Stimulated activated CD4-positive, alpha-beta T cell treated with anti-CD3 and anti-CD28 coated beads, TNF-alpha, amount 100 ng/mL, for 1 hour (primary cell): ENCODE results near the gene UBE2J1.
A peak's percentile ranks its signal among the peaks of the same experiment; 100 is the strongest.
"Not testable (repeated sequence)": the region's sequence is repeated elsewhere in the genome, so short reads cannot be mapped to it uniquely, and the experiment has no call there.

Experiments used
- DNase-seq, 3 donors: peaks; one replicate each; pipeline ENCODE4 v3.0.0-alpha.2; 2020; ENCODE audit warnings: low read depth in 3 of 3, low spot score in 1 of 3

The UBE2J1 gene

DNA sequence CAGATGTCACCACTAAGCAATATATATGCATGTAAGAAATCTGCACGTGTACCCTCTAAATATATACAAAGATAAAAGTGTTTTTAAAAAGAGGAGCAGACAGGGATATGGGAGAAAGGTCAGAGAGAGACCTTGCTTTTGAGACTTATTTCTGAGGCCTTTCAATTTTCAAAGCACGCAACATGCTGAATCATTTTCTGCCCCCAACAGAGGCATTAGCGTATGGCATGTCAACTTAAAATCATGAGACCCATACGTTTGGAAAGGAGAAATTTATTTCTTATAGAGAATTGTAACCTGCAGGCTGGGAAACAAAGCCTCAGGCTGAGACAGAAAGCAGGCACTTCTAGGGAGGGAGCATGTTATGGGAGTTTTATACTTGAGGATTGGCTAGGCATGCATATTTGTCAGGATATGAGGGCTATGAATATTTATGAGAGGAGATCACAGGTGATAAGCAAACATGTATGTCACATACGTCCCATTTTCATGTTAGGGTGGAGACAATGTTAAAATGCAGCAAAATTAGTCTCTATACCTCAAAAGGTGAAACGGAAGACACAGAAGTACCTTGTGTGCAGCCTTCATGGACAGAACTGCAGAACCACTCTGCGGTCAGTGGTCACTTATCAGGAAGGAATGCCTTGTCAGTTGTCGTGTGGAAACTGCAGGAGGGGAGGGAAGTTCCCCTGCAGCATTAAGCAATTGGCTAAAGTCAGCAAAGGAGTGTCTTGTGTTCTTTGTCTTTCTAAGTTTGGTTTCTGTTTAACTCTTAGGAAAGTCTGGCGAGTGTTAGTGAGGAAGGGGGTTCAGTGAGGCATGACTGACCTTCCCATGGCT is 31.2 kb downstream of the UBE2J1 start:
- no peak for DNase-seq

GRCh38 chr6:89320012-89320559 is 32.4 kb downstream of the UBE2J1 start:
- no peak for DNase-seq

DNA sequence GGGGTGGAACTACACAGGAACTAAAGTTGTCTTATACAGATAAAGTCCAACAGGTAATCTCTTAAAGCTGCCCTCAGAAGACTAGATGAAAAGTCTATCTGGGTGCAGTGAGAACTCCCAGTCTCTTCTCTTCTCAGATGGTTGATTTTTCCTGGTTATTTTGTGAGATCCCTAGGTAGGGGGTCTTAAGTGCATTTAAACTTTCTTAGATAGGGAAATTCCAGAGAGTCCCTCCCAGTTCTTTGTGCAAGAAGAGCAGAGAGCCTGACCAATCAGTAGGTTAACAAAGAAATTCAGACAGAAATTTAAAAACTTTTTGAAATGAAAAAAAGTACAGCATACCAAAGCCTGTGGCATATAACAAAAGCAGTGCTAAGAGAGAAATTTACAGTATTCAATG is 35.5 kb downstream of the UBE2J1 start:
- DNase-seq, result no peak

DNA sequence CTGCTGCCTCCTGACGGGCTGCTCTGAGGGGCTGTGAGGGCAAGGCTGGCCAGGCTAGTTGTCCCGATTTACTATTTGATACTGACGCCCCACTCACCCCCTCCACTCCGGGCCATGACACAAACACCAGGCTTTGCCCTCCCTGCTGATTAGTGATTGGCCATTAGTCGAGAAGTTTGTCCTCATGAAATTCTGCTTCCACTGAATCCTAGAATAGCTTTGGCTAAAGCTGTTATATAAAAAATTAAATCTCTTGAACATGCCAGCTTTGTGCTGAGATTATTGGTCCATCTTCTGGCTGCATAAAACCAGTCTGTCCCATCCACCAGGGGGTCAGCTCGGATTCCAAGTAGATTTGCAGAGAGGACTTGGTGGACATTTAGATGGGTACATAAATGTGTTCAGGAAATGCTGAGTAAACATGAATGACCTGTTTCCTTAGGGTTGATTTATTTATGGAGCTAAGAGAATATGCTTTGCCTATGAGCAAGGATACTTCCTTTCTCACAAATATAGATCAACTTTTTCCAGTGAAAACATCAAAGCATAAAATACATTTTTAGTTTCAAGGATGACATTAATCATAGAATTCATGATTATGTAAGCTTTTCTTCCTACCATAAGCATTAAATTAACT is 37.2 kb downstream of the UBE2J1 start, which contains the start of gene GABRR2:
Gene GABRR2 (minus strand): TSS at position 51 of the 637 bp plus-strand sequence. CDS start 134 bp downstream, outside the sequence.
- DNase-seq, result no peak

GRCh38 chr6:89314692-89315091 is 37.8 kb downstream of the UBE2J1 start:
- DNase-seq, result no peak

GRCh38 chr6:89313006-89313405 is 39.5 kb downstream of the UBE2J1 start:
- no peak for DNase-seq

DNA sequence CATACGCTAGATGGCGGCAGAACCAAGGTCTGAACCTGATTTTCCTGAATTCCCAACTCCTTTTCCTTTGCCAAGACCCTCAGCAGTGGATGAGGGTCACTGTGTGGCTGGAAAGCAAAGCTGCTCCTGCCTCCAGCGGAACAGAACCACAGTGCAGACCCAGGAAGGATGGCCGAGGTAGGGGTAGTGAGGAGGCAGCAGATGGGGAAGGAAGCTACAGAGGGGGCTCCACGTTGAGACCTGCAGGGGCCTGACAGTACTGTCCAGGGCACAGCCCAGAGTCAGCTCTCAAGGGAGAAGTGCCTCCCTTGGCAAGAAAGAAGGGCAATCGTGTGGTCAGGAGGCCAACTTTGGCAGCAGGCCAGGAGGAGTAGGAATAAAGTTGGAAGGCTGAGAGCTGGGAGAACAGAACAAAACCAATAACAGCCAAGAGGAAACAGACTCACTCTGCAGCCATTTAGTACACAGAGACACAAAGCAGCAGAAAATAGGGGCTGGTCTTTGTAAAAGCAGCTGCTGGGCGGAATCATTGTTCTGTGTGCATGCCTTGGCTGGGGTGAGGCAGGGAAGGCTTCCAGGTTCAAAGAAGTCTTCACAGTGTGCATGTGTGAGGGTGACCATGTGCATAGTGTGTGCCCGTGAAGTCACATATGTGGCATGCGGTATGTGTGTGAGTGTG is 40.5 kb downstream of the UBE2J1 start:
- no peak for DNase-seq

GRCh38 chr6:89311530-89311852 is 41.0 kb downstream of the UBE2J1 start:
- no peak for DNase-seq

- no peak for DNase-seq
Measured at GRCh38 chr6:89310929-89311328, 41.6 kb downstream of the UBE2J1 start.

GRCh38 chr6:89308525-89309395 is 43.8 kb downstream of the UBE2J1 start:
- no peak for DNase-seq

GRCh38 chr6:89304517-89304916 is 48.0 kb downstream of the UBE2J1 start:
- DNase-seq, result not testable (repeated sequence)

- no peak for DNase-seq
Measured at GRCh38 chr6:89302936-89303335, 49.6 kb downstream of the UBE2J1 start.

DNA sequence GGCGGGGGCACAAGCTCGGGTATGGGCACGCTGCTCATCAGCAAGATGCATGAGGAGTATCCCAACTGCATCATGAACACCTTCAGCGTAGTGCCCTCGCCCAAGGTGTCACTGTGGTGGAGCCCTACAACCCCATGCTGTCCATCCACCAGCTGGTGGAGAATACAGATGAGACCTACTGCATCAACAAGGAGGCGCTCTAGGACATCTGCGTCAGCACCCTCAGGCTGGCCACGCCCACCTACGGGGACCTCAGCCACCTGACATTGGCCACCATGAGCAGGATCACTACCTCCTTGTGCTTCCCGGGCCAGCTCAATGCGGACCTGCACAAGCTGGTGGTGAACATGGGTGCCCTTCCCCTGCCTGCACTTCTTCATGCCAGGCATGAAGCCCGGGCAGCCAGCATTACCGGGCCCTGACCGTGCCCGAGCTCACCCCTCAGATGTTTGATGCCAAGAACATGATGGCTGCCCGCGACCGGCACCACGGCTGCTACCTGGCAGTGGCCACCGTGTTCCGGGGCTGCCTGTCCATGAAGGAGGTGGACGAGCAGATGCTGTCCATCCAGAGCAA is 50.2 kb downstream of the UBE2J1 start:
- DNase-seq, result no peak

DNA sequence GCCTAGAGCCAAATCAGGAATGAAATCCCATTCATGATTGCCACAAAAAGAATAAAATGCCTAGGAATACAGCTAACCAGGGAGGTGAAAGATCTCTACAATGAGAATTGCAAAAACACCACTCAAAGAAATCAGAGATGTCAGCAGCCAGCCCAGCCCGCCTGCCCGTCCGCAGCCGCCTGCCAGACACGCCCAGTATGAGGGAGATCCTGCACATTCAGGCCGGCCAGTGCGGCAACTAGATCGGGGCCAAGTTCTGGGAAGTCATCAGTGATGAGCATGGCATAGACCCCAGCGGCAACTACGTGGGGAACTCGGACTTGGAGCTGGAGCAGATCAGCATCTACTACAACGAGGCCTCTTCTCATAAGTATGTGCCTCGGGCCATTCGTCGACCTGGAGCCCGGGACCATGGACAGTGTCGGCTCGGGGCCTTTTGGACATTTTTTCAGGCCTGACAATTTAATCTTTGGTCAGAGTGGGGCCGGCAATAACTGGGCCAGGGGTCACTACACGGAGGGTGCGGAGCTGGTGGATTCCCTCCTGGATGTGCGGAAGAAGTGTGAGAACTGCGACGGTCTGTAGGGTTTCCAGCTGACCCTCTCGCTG is 50.8 kb downstream of the UBE2J1 start:
- no peak for DNase-seq

DNA sequence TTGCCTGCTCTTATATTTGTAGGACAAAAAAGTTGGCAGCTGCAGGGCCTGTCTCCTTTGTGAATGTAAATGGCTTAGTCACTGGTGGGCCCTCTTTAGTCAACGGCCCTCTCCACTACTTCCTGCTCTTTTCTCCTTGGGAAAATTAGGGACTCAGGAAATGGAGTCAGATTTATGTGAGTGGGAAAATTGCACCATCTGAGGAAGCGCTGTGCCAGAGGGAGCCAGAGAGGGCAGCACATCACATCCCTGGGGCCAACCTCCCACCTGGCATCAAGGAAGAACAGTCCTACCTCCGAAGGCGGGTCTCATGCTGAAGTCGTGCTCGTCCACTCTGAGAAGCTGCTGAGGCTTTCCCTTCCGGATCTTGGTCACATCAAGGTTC is 53.1 kb downstream of the UBE2J1 start:
- DNase-seq, result no peak

DNA sequence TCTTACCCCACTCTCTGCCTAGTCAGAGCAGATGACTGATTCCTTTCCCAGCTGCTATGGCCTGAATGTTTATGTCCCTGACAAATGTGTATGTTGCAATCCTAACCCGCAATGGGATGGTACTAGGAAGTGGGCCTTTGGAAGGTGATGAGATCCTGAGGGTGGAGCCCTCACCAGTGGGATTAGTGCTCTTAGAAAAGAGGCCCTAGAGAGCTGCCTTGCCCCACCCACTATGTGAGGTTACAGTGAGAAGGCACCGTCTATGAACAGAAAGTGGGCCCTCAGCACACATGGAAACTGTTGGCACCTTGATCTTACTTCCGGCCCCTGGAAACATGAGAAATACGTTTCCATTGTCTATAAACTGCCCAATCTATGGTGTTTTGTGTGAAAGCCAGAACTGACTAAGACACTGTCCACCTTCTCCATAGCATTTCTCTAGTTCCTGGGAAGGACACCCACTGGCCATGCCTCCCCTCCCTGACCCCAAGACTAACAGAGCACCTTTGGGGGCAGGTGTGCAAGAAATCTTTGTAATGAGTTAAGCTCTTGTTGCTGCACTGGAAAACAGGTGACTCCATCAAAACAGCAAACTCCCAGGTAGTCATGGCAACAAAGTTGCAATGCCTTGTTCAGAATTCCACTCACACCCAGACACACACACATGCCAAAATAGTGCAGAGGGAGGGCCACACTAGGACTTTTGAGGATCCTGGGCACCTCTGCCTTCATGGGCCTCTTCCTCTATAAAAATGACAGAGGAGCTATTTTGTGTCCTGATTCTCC is 53.6 kb downstream of the UBE2J1 start:
- DNase-seq, result peak in 1 of 3 donors; percentile 7

GRCh38 chr6:89297695-89298351 is 54.7 kb downstream of the UBE2J1 start:
- DNase-seq, result peak; percentile 11 to 25 (median 24)

- DNase-seq, result no peak
Measured at GRCh38 chr6:89295981-89296380, 56.5 kb downstream of the UBE2J1 start.

DNA sequence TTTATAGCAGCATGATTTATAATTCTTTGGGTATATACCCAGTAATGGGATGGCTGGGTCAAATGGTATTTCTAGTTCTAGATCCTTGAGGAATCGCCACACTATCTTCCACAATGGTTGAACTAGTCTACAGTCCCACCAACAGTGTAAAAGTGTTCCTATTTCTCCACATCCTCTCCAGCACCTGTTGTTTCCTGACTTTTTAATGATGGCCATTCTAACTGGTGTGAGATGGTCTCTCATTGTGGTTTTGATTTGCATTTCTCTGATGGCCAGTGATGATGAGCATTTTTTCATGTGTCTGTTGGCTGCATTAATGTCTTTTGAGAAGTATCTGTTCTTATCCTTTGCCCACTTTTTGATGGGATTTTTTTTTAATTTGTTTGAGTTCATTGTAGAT is 57.4 kb downstream of the UBE2J1 start:
- DNase-seq, result not testable (repeated sequence)
